HL-60 (cell line): ENCODE results near the gene LIPH.

Experiments
- GABPA ChIP-seq: IDR thresholded peaks from 2 replicates; pipeline ENCODE4 v1.6.1; 2012; ENCODE audit warnings: low read depth
- POLR2AphosphoS5 ChIP-seq: IDR thresholded peaks from 2 replicates; pipeline ENCODE4 v1.6.1; 2012; ENCODE audit warnings: low read depth
- SPI1 ChIP-seq: IDR thresholded peaks from 2 replicates; pipeline ENCODE4 v1.6.1; 2012; ENCODE audit warnings: low read depth, mild to moderate bottlenecking, borderline replicate concordance
- TF ChIP-seq, protein P1 (sequence below): IDR thresholded peaks from one replicate; pipeline ENCODE4 v1.5.1; 2011; ENCODE audit warnings: low read length, control low read depth, inconsistent platforms; ENCODE audit not compliant: insufficient read depth
- TF ChIP-seq, protein P2 (sequence below): IDR thresholded peaks from 2 replicates; pipeline ENCODE4 v1.6.1; 2012; ENCODE audit warnings: low read depth; ENCODE audit not compliant: insufficient replicate concordance

DNA sequence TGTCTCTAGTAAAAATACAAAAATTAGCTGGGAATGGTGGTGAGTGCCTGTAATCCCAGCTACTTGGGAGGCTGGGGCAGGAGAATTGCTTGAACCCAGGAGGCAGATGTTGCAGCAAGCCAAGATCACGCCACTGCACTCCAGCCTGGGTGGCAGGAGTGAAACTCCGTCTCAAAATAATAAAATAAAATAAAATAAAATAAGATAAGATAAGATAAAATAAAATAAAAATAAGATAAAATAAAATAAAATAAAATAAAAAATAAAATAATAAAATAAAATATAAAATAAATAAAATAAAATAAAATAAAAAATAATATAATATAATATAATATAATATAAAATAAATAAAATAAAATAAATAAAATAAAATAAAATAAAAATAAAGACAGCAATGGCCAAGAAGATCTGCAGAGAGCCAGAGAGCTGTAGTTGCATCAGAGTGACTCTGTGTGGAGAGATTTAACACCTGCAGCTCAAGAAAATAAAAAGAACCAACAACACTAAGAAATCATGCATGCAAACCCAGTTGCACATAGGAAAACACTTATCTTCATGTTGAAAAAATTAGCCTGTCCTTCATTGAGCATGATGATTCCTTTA is 25.9 kb downstream of the LIPH start:
- TF ChIP-seq, protein P1, sequence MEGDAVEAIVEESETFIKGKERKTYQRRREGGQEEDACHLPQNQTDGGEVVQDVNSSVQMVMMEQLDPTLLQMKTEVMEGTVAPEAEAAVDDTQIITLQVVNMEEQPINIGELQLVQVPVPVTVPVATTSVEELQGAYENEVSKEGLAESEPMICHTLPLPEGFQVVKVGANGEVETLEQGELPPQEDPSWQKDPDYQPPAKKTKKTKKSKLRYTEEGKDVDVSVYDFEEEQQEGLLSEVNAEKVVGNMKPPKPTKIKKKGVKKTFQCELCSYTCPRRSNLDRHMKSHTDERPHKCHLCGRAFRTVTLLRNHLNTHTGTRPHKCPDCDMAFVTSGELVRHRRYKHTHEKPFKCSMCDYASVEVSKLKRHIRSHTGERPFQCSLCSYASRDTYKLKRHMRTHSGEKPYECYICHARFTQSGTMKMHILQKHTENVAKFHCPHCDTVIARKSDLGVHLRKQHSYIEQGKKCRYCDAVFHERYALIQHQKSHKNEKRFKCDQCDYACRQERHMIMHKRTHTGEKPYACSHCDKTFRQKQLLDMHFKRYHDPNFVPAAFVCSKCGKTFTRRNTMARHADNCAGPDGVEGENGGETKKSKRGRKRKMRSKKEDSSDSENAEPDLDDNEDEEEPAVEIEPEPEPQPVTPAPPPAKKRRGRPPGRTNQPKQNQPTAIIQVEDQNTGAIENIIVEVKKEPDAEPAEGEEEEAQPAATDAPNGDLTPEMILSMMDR: no peak
- no peak for TF ChIP-seq POLR2AphosphoS5
- TF ChIP-seq SPI1: no peak
- no peak for TF ChIP-seq GABPA
- TF ChIP-seq, protein P2, sequence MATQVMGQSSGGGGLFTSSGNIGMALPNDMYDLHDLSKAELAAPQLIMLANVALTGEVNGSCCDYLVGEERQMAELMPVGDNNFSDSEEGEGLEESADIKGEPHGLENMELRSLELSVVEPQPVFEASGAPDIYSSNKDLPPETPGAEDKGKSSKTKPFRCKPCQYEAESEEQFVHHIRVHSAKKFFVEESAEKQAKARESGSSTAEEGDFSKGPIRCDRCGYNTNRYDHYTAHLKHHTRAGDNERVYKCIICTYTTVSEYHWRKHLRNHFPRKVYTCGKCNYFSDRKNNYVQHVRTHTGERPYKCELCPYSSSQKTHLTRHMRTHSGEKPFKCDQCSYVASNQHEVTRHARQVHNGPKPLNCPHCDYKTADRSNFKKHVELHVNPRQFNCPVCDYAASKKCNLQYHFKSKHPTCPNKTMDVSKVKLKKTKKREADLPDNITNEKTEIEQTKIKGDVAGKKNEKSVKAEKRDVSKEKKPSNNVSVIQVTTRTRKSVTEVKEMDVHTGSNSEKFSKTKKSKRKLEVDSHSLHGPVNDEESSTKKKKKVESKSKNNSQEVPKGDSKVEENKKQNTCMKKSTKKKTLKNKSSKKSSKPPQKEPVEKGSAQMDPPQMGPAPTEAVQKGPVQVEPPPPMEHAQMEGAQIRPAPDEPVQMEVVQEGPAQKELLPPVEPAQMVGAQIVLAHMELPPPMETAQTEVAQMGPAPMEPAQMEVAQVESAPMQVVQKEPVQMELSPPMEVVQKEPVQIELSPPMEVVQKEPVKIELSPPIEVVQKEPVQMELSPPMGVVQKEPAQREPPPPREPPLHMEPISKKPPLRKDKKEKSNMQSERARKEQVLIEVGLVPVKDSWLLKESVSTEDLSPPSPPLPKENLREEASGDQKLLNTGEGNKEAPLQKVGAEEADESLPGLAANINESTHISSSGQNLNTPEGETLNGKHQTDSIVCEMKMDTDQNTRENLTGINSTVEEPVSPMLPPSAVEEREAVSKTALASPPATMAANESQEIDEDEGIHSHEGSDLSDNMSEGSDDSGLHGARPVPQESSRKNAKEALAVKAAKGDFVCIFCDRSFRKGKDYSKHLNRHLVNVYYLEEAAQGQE: no peak
